Dendritic cell treated with granulocyte-macrophage colony-stimulating factor and Interleukin-4, amounts not matched to agents 40 ng/mL and 50 ng/mL, for 4 days (primary cell): Measurements from ENCODE around the gene PODNL1.

Experiments
- H3K27ac Mint-ChIP-seq: one replicate; pipeline ENCODE4 v1.8.0; 2022; ENCODE audit warnings: mild to moderate bottlenecking, mixed read lengths
- H3K27me3 Mint-ChIP-seq: one replicate; pipeline ENCODE4 v1.8.0; 2022; ENCODE audit warnings: mild to moderate bottlenecking, mixed read lengths
- H3K36me3 Mint-ChIP-seq: one replicate; pipeline ENCODE4 v1.8.0; 2022; ENCODE audit warnings: low read depth, mixed read lengths
- H3K4me1 Mint-ChIP-seq: one replicate; pipeline ENCODE4 v1.8.0; 2022; ENCODE audit warnings: low read depth, mixed read lengths
- H3K4me3 Mint-ChIP-seq: one replicate; pipeline ENCODE4 v1.8.0; 2022; ENCODE audit warnings: mild to moderate bottlenecking, moderate library complexity, mixed read lengths
- H3K9me3 Mint-ChIP-seq: one replicate; pipeline ENCODE4 v1.8.0; 2022; ENCODE audit warnings: mixed read lengths
- intact Hi-C: fragments of 100-400 bp; cut with micrococcal nuclease; formaldehyde crosslinking; loops from one replicate; pipeline ENCODE4 v1.15.0; 2022

Gene PODNL1

GRCh38 chr19:13894552-13894951 is 43.7 kb downstream of the PODNL1 start:
- no peaks in the 10 kb centered on the region for H3K9me3 Mint-ChIP-seq
- no peak overlapping the region for H3K4me3 Mint-ChIP-seq
- no peaks in the 10 kb centered on the region for H3K36me3 Mint-ChIP-seq
- peaks cover 1% of the 10 kb centered on the region for H3K27me3 Mint-ChIP-seq
- H3K27ac Mint-ChIP-seq = no peak overlapping the region
- intact Hi-C loops = no loop called here
- no peaks in the 10 kb centered on the region for H3K4me1 Mint-ChIP-seq

GRCh38 chr19:13892870-13893269 is 45.3 kb downstream of the PODNL1 start:
- Mint-ChIP-seq H3K4me3 (no peak overlapping the region), H3K36me3 (no peaks in the 10 kb centered on the region), H3K9me3 (no peaks in the 10 kb centered on the region), H3K27me3 (peaks cover 3% of the 10 kb centered on the region), H3K27ac (no peak overlapping the region), H3K4me1 (no peaks in the 10 kb centered on the region)
- intact Hi-C loops = no loop called here

GRCh38 chr19:13890136-13890535 is 48.1 kb downstream of the PODNL1 start:
- Mint-ChIP-seq H3K4me1 (no peaks in the 10 kb centered on the region), H3K4me3 (no peak overlapping the region), H3K27me3 (peaks cover 27% of the 10 kb centered on the region), H3K27ac (no peak overlapping the region), H3K9me3 (no peaks in the 10 kb centered on the region), H3K36me3 (no peaks in the 10 kb centered on the region)
- intact Hi-C loops = no loop called here

GRCh38 chr19:13888281-13888680 is 49.9 kb downstream of the PODNL1 start:
- Mint-ChIP-seq H3K4me3 (no peak overlapping the region), H3K36me3 (no peaks in the 10 kb centered on the region), H3K9me3 (no peaks in the 10 kb centered on the region), H3K27me3 (peaks cover 40% of the 10 kb centered on the region), H3K4me1 (peaks cover 8% of the 10 kb centered on the region), H3K27ac (no peak overlapping the region)
- intact Hi-C loops = no loop called here

GRCh38 chr19:13887517-13887916 is 50.7 kb downstream of the PODNL1 start:
- Mint-ChIP-seq H3K4me1 (peaks cover 16% of the 10 kb centered on the region), H3K27ac (no peak overlapping the region), H3K27me3 (peaks cover 40% of the 10 kb centered on the region), H3K4me3 (no peak overlapping the region), H3K9me3 (no peaks in the 10 kb centered on the region), H3K36me3 (no peaks in the 10 kb centered on the region)
- intact Hi-C loops = no loop called here

- Mint-ChIP-seq H3K4me1 (peaks cover 21% of the 10 kb centered on the region), H3K4me3 (no peak overlapping the region), H3K9me3 (no peaks in the 10 kb centered on the region), H3K27me3 (peaks cover 40% of the 10 kb centered on the region), H3K27ac (no peak overlapping the region), H3K36me3 (no peaks in the 10 kb centered on the region)
- intact Hi-C loops = no loop called here
Measured at GRCh38 chr19:13887018-13887436, 51.2 kb downstream of the PODNL1 start.

- Mint-ChIP-seq H3K27me3 (peaks cover 40% of the 10 kb centered on the region), H3K27ac (no peak overlapping the region), H3K36me3 (no peaks in the 10 kb centered on the region), H3K9me3 (no peaks in the 10 kb centered on the region), H3K4me3 (no peak overlapping the region), H3K4me1 (peaks cover 32% of the 10 kb centered on the region)
- intact Hi-C loops = no loop called here
Measured at GRCh38 chr19:13885826-13886365, 52.3 kb downstream of the PODNL1 start.

GRCh38 chr19:13884726-13885591 is 53.3 kb downstream of the PODNL1 start:
- no peak overlapping the region for H3K27ac Mint-ChIP-seq
- peaks cover 39% of the 10 kb centered on the region for H3K4me1 Mint-ChIP-seq
- no peaks in the 10 kb centered on the region for H3K36me3 Mint-ChIP-seq
- no peaks in the 10 kb centered on the region for H3K9me3 Mint-ChIP-seq
- H3K27me3 Mint-ChIP-seq = peaks cover 40% of the 10 kb centered on the region
- H3K4me3 Mint-ChIP-seq = no peak overlapping the region
- intact Hi-C loops = loop anchor here (5.0 kb wide), 2 partner anchors 162 to 187 kb away; partner anchors contain the start of gene MISP3

- H3K4me3 Mint-ChIP-seq = no peak overlapping the region
- H3K27ac Mint-ChIP-seq = peak overlapping the region; percentile 41
- H3K9me3 Mint-ChIP-seq = no peaks in the 10 kb centered on the region
- H3K4me1 Mint-ChIP-seq = peaks cover 39% of the 10 kb centered on the region
- no peaks in the 10 kb centered on the region for H3K36me3 Mint-ChIP-seq
- H3K27me3 Mint-ChIP-seq = peaks cover 37% of the 10 kb centered on the region
- intact Hi-C loops = loop anchor here (5.0 kb wide), 2 partner anchors 164 to 189 kb away; partner anchors contain the start of gene MISP3
Measured at GRCh38 chr19:13883516-13884064, 54.6 kb downstream of the PODNL1 start.

- H3K9me3 Mint-ChIP-seq = no peaks in the 10 kb centered on the region
- H3K4me3 Mint-ChIP-seq = no peak overlapping the region
- no peaks in the 10 kb centered on the region for H3K36me3 Mint-ChIP-seq
- H3K4me1 Mint-ChIP-seq = peaks cover 39% of the 10 kb centered on the region
- intact Hi-C loops = loop anchor here (5.0 kb wide), 2 partner anchors 164 to 189 kb away; partner anchors contain the start of gene MISP3
- peaks cover 36% of the 10 kb centered on the region for H3K27me3 Mint-ChIP-seq
- H3K27ac Mint-ChIP-seq = peak overlapping the region; percentile 87
Measured at GRCh38 chr19:13882836-13883235, 55.4 kb downstream of the PODNL1 start.

- Mint-ChIP-seq H3K9me3 (no peaks in the 10 kb centered on the region), H3K36me3 (no peaks in the 10 kb centered on the region), H3K27ac (peak overlapping the region; percentile 87), H3K4me1 (peaks cover 39% of the 10 kb centered on the region), H3K27me3 (peaks cover 34% of the 10 kb centered on the region), H3K4me3 (no peak overlapping the region)
- intact Hi-C loops = loop anchor here (5.0 kb wide), 2 partner anchors 165 to 190 kb away; partner anchors contain the start of gene MISP3
Measured at GRCh38 chr19:13882419-13882795, 55.8 kb downstream of the PODNL1 start.

- Mint-ChIP-seq H3K9me3 (no peaks in the 10 kb centered on the region), H3K27me3 (peaks cover 28% of the 10 kb centered on the region), H3K4me3 (peak overlapping the region; percentile 17), H3K36me3 (no peaks in the 10 kb centered on the region), H3K27ac (peak overlapping the region; percentile 87), H3K4me1 (peaks cover 39% of the 10 kb centered on the region)
- intact Hi-C loops = loop anchor here (2.0 to 5.0 kb wide), 3 partner anchors 71 to 190 kb away; partner anchors contain the start of genes DCAF15 and MISP3
Measured at GRCh38 chr19:13881692-13882418, 56.4 kb downstream of the PODNL1 start.

GRCh38 chr19:13881251-13881691 is 56.9 kb downstream of the PODNL1 start:
- intact Hi-C loops = loop anchor here (2.0 to 5.0 kb wide), 3 partner anchors 72 to 191 kb away; partner anchors contain the start of genes DCAF15 and MISP3
- H3K4me1 Mint-ChIP-seq = peaks cover 39% of the 10 kb centered on the region
- peak overlapping the region; percentile 87 for H3K27ac Mint-ChIP-seq
- H3K36me3 Mint-ChIP-seq = no peaks in the 10 kb centered on the region
- H3K4me3 Mint-ChIP-seq = peak overlapping the region; percentile 17
- peaks cover 25% of the 10 kb centered on the region for H3K27me3 Mint-ChIP-seq
- H3K9me3 Mint-ChIP-seq = no peaks in the 10 kb centered on the region
